ENCODE data around the gene NCAPH2. TPM values are rescaled to one million over a fixed set of nuclear protein-coding genes. Genes with fewer than 3 reads are reported as not detected.

The NCAPH2 gene
- total and polyA plus RNA-seq, 9 of the 15 experiments (the other 6 are each of a cell fraction or from before 2014, with no cell fraction given) = 3.6 to 88.6 (median 32.4) TPM

GRCh38 chr22:50474710-50475651 lies 33.0 kb upstream of the NCAPH2 start, which contains the start of gene SBF1 (continued):
- no peak for TF ChIP-seq SMAD2 (IDR thresholded peaks at IDR 0.05; ENCODE audit: low read depth, low read length)
- no peak for TF ChIP-seq RNF219 (CRISPR knock-in tag; IDR thresholded peaks at IDR 0.05)
- TF ChIP-seq ZNF274 (IDR thresholded peaks at IDR 0.05; ENCODE audit: borderline replicate concordance, low read depth, low read length) = no peak
- TF ChIP-seq KLF13 (tag; IDR thresholded peaks at IDR 0.05; ENCODE audit: borderline replicate concordance, low read depth) = no peak
- no peak for TF ChIP-seq ZNF197 (CRISPR knock-in tag; IDR thresholded peaks at IDR 0.05; ENCODE audit: low read depth)
- TF ChIP-seq HOMEZ (CRISPR knock-in tag; IDR thresholded peaks at IDR 0.05) = no peak
- no peak for TF ChIP-seq ZNF318 (IDR thresholded peaks at IDR 0.05; ENCODE audit: borderline replicate concordance in 1 of 2, low read depth in 1 of 2)
- TF ChIP-seq CREM (IDR thresholded peaks at IDR 0.05; ENCODE audit: low read depth) = peak; percentile 36
- TF ChIP-seq PTRF (tag; IDR thresholded peaks at IDR 0.05) = no peak
- TF ChIP-seq ILF3 (IDR thresholded peaks at IDR 0.05; ENCODE audit: borderline replicate concordance) = no peak
- TF ChIP-seq POLR2B (IDR thresholded peaks at IDR 0.05; ENCODE audit: low read depth, partially characterized antibody) = peak; percentile 39
- TF ChIP-seq PHF8 (IDR thresholded peaks at IDR 0.05; ENCODE audit: borderline replicate concordance, low read length) = peak; percentile 65; the same call in 1 of the 2 replicates
- peak; percentile 59; the same call in 1 of the 2 replicates for TF ChIP-seq POLR2A (conservative IDR thresholded peaks at IDR 0.05)
- TF ChIP-seq BCL6 (CRISPR knock-in tag; IDR thresholded peaks at IDR 0.05) = no peak
